ENCODE data around the gene PCBP1.

- TF ChIP-seq CTCF (IDR thresholded peaks at IDR 0.05) (no peak), POLR2A (IDR thresholded peaks at IDR 0.05) (no peak)
Measured at GRCh38 chr2:70081221-70081620, 6.1 kb upstream of the PCBP1 start.

Data from vagina (tissue), 2 donors.